SK-N-SH (cell line): ENCODE results near the gene FNTB. TPM values are rescaled to one million over a fixed set of nuclear protein-coding genes. Genes with fewer than 3 reads are reported as not detected.

ENCODE experiments used
- CTCF ChIA-PET: fragments of 300-600, 350-600 bp; formaldehyde crosslinking; extraction: SDS; loops from one replicate; lab custom pipeline; 2021; lab: Yijun Ruan, JAX
- POLR2A ChIA-PET: fragments of 350-600 bp; sonication (Branson Sonifier 250); formaldehyde crosslinking; extraction: SDS; loops from one replicate; lab custom pipeline; 2020; ENCODE audit warnings: antibody characterized with exemption, inconsistent platforms; lab: Yijun Ruan, JAX
- DNase-seq: peaks from one replicate; pipeline ENCODE4 v3.0.0; 2012
- H2AFZ ChIP-seq: fragments of 200-600 bp; sonication (generic); 2 replicates; pipeline ENCODE4 v1.8.1; 2016; ENCODE audit warnings: antibody characterized with exemption, mild to moderate bottlenecking, low read depth
- H3F3A ChIP-seq: fragments of 200-600 bp; sonication (generic); replicated peaks from 2 replicates; pipeline ENCODE3; 2016; ENCODE audit warnings: antibody characterized with exemption, mild to moderate bottlenecking; ENCODE audit not compliant: insufficient read depth
- H3K27ac ChIP-seq, 2 experiments: fragments of 200-500 bp in 1 of 2; fragments of 200-600 bp in 1 of 2; sonication (Bioruptor generic) in 1 of 2; sonication (generic), shearing (Covaris generic) in 1 of 2; 2 replicates each; pipeline versions ENCODE4 v1.5.1 to v1.6.1; 2014 to 2016; ENCODE audit warnings: low read depth in 2 of 2, inconsistent platforms in 1 of 2, low read length in 1 of 2, mild to moderate bottlenecking in 1 of 2, mixed read lengths in 1 of 2
- H3K27me3 ChIP-seq: fragments of 200-600 bp; sonication (generic), shearing (Covaris generic); 2 replicates; pipeline ENCODE4 v1.6.1; 2016; ENCODE audit warnings: mixed run types; ENCODE audit not compliant: insufficient read depth
- H3K36me3 ChIP-seq, 2 experiments: fragments of 200-500 bp in 1 of 2; fragments of 200-600 bp in 1 of 2; sonication (Bioruptor generic) in 1 of 2; sonication (generic) in 1 of 2; replicated peaks in 1 of 2; 2 replicates each; pipeline versions ENCODE3 to v1.5.1; 2014 to 2016; ENCODE audit warnings: low read length in 1 of 2, mild to moderate bottlenecking in 1 of 2; ENCODE audit not compliant: insufficient read depth in 2 of 2, control insufficient read depth in 1 of 2
- H3K4me1 ChIP-seq, 2 experiments: fragments of 200-500 bp in 1 of 2; fragments of 200-600 bp in 1 of 2; sonication (Bioruptor generic) in 1 of 2; sonication (generic), shearing (Covaris generic) in 1 of 2; 2 replicates each; pipeline versions ENCODE4 v1.5.1 to v1.6.1; 2014 to 2016; ENCODE audit warnings: low read depth in 1 of 2, low read length in 1 of 2, mixed run types in 1 of 2; ENCODE audit not compliant: insufficient read depth in 2 of 2, control insufficient read depth in 1 of 2
- H3K4me2 ChIP-seq: fragments of 200-600 bp; sonication (generic), shearing (Covaris generic); 2 replicates; pipeline ENCODE4 v1.6.1; 2017; ENCODE audit warnings: mixed run types
- H3K4me3 ChIP-seq, 2 experiments: fragments of 200-500 bp in 1 of 2; fragments of 200-600 bp in 1 of 2; sonication (Bioruptor generic) in 1 of 2; sonication (generic), shearing (Covaris generic) in 1 of 2; 2 replicates each; pipeline versions ENCODE4 v1.5.1 to v1.8.1; 2014 to 2016; ENCODE audit warnings: low read depth in 2 of 2, inconsistent platforms in 1 of 2, low read length in 1 of 2, mild to moderate bottlenecking in 1 of 2, mixed read lengths in 1 of 2, moderate library complexity in 1 of 2
- H3K79me2 ChIP-seq: fragments of 200-600 bp; sonication (generic); 2 replicates; pipeline ENCODE4 v1.8.1; 2017; ENCODE audit warnings: mild to moderate bottlenecking; ENCODE audit not compliant: insufficient read depth
- H3K9ac ChIP-seq: fragments of 200-600 bp; sonication (generic); 2 replicates; pipeline ENCODE4 v1.6.1; 2017; ENCODE audit warnings: mixed run types
- H3K9me2 ChIP-seq: fragments of 200-600 bp; sonication (generic); 2 replicates; pipeline ENCODE4 v1.6.1; 2017; ENCODE audit warnings: mixed run types
- H3K9me3 ChIP-seq: fragments of 200-600 bp; sonication (generic); 2 replicates; pipeline ENCODE4 v1.6.1; 2017; ENCODE audit warnings: mixed run types, mild to moderate bottlenecking, moderate library complexity
- H4K20me1 ChIP-seq: fragments of 200-600 bp; sonication (generic); 2 replicates; pipeline ENCODE4 v1.6.1; 2017; ENCODE audit warnings: mild to moderate bottlenecking, mixed run types; ENCODE audit not compliant: insufficient read depth
- CTCF ChIP-seq: fragments of 200-600 bp; sonication (generic); IDR thresholded peaks from 2 replicates; pipeline ENCODE4 v1.6.1; 2017; ENCODE audit warnings: antibody characterized with exemption, mild to moderate bottlenecking, moderate library complexity
- EZH2phosphoT487 ChIP-seq: fragments of 200-600 bp; sonication (generic); IDR thresholded peaks from 2 replicates; pipeline ENCODE4 v1.6.1; 2017; ENCODE audit warnings: low read depth, mixed run types, mild to moderate bottlenecking, antibody characterized with exemption, moderate library complexity, borderline replicate concordance
- FOXJ3 ChIP-seq: sonication (generic); formaldehyde crosslinking; IDR thresholded peaks from 2 replicates; pipeline ENCODE4 v1.5.1; 2020; ENCODE audit warnings: mild to moderate bottlenecking, missing genetic modification reagents
- MAX ChIP-seq: IDR thresholded peaks from 2 replicates; pipeline ENCODE4 v1.4.0; 2012; ENCODE audit warnings: low read depth
- NRF1 ChIP-seq: IDR thresholded peaks from 2 replicates; pipeline ENCODE4 v1.6.1; 2012; ENCODE audit warnings: low read depth, mild to moderate bottlenecking, low read length
- PBX3 ChIP-seq: IDR thresholded peaks from 2 replicates; pipeline ENCODE4; 2012
- RAD21 ChIP-seq: IDR thresholded peaks from 2 replicates; pipeline ENCODE4 v1.6.1; 2012; ENCODE audit warnings: mild to moderate bottlenecking, low read length
- REST ChIP-seq: IDR thresholded peaks from 2 replicates; pipeline ENCODE4 v1.6.1; 2012; ENCODE audit warnings: mild to moderate bottlenecking, low read depth, low read length, moderate library complexity
- SMC3 ChIP-seq: IDR thresholded peaks from 2 replicates; pipeline ENCODE4 v1.6.1; 2012; ENCODE audit warnings: low read depth, low read length, improper control_type of control experiment
- TCF12 ChIP-seq: IDR thresholded peaks from 2 replicates; pipeline ENCODE4 v1.4.0; 2012
- TEAD4 ChIP-seq: IDR thresholded peaks from 2 replicates; pipeline ENCODE4 v1.4.0; 2012; ENCODE audit warnings: mild to moderate bottlenecking, borderline replicate concordance; ENCODE audit not compliant: insufficient read depth
- USF2 ChIP-seq: fragments of 150-350 bp; IDR thresholded peaks from 2 replicates; pipeline ENCODE4 v1.6.1; 2017; ENCODE audit warnings: antibody characterized with exemption, low read length, low read depth, borderline replicate concordance
- YY1 ChIP-seq: IDR thresholded peaks from 2 replicates; pipeline ENCODE4 v1.4.0; 2012; ENCODE audit warnings: low read depth, mild to moderate bottlenecking
- WGBS: methylation state at CpG from one replicate; pipeline ENCODE4 v1.1.6; 2017; ENCODE audit warnings: low lambda C conversion rate; 5-methylcytosine and 5-hydroxymethylcytosine counted together
- polyA plus RNA-seq, 3 experiments: library from polyadenylated mRNA; depleted of rRNA; stranded (reverse); fragments of >200 nt; gene quantifications; 2 replicates each; pipeline ENCODE4 v1.2.3, GENCODE V29; 2012

FNTB gene
- polyA plus RNA-seq, 1 of the 3 experiments (the other 2 are of a cell fraction) = 18.4 TPM

GRCh38 chr14:64937821-64938193 lies 48.9 kb upstream of the FNTB start:
- Histone ChIP-seq H3K9me3 (no peaks in the 10 kb centered on the region), H3K4me2 (no peak overlapping the region), H2AFZ (no peak overlapping the region), H3K79me2 (peaks cover 11% of the 10 kb centered on the region; the same call in 1 of the 2 replicates), H3F3A (peaks cover 11% of the 10 kb centered on the region), H3K9ac (no peak overlapping the region), H3K4me1 (no peaks in the 10 kb centered on the region; a peak in 2 of 4 replicates), H3K4me3 (no peak overlapping the region), H4K20me1 (no peaks in the 10 kb centered on the region; the same call in 1 of the 2 replicates), H3K27ac (no peak overlapping the region), H3K36me3 (peaks cover 16 to 25% of the 10 kb centered on the region in 2 experiments), H3K27me3 (no peaks in the 10 kb centered on the region), H3K9me2 (no peaks in the 10 kb centered on the region)
- no peak for DNase-seq
- ChIA-PET POLR2A (no interaction called here), CTCF (interaction anchor here (1.4 to 1.6 kb wide), 2 partner anchors 13 to 124 kb away, joined by 3 to 7 read pairs; no protein-coding TSS in a partner anchor)
- no peak for TF ChIP-seq EZH2phosphoT487
- peak; percentile 55 for TF ChIP-seq RAD21
- no peak for TF ChIP-seq FOXJ3 (CRISPR knock-in tag)
- no peak for TF ChIP-seq TEAD4
- peak; percentile 22; the same call in 1 of the 2 replicates for TF ChIP-seq SMC3
- no peak for TF ChIP-seq NRF1
- peak; percentile 45 for TF ChIP-seq CTCF
- WGBS = 100% methylated on average over 1 of the region's 1 CpG

GRCh38 chr14:64938972-64939816 lies 47.5 kb upstream of the FNTB start:
- Histone ChIP-seq H3K4me1 (no peaks in the 10 kb centered on the region; a peak in 2 of 4 replicates), H3K9ac (no peak overlapping the region), H3K4me2 (no peak overlapping the region), H3K27me3 (no peaks in the 10 kb centered on the region), H3F3A (peaks cover 11% of the 10 kb centered on the region), H3K79me2 (no peaks in the 10 kb centered on the region), H3K27ac (no peak overlapping the region), H2AFZ (no peak overlapping the region), H3K4me3 (no peak overlapping the region), H3K9me2 (no peaks in the 10 kb centered on the region), H3K9me3 (no peaks in the 10 kb centered on the region), H4K20me1 (no peaks in the 10 kb centered on the region; the same call in 1 of the 2 replicates)
- DNase-seq = no peak
- ChIA-PET CTCF (no interaction called here), POLR2A (no interaction called here)
- 94% methylated on average over 17 of the region's 17 CpGs for WGBS
- TF ChIP-seq MAX (no peak), TCF12 (no peak), YY1 (no peak), USF2 (no peak), PBX3 (no peak), REST (no peak)
- TF ChIP-seq, all 33 proteins: peak for 0
- H3K36me3 ChIP-seq = peaks cover 2 to 24% of the 10 kb centered on the region in 2 experiments
